Mesenchymal stem cell (in vitro differentiated cells and primary cell): Measurements from ENCODE around the gene SMARCA5.

Experiments
- DNase-seq: peaks from one replicate; pipeline ENCODE4 v3.0.0-alpha.2; 2013
- H2AFZ ChIP-seq: one replicate; pipeline ENCODE4 v1.6.1; 2013; ENCODE audit warnings: low read depth, mild to moderate bottlenecking, control low read depth, inconsistent platforms, low read length, moderate library complexity
- H2AK5ac ChIP-seq: 2 replicates; pipeline ENCODE4 v1.6.1; 2013; ENCODE audit warnings: low read length, moderate library complexity, mild to moderate bottlenecking, inconsistent platforms; ENCODE audit not compliant: severe bottlenecking
- H2BK120ac ChIP-seq: one replicate; pipeline ENCODE4 v1.6.1; 2013; ENCODE audit warnings: low read depth, mild to moderate bottlenecking, inconsistent platforms, low read length, moderate library complexity
- H2BK12ac ChIP-seq, 2 experiments: one replicate each; pipeline ENCODE4 v1.6.1; 2013; ENCODE audit warnings: inconsistent platforms in 2 of 2, low read length in 2 of 2, mild to moderate bottlenecking in 2 of 2, moderate library complexity in 2 of 2, control low read depth in 1 of 2
- H2BK15ac ChIP-seq: one replicate; pipeline ENCODE4 v1.6.1; 2013; ENCODE audit warnings: mild to moderate bottlenecking, low read depth, inconsistent platforms; ENCODE audit not compliant: poor library complexity, severe bottlenecking
- H2BK5ac ChIP-seq: 2 replicates; pipeline ENCODE4 v1.6.1; 2013; ENCODE audit warnings: low read depth, mild to moderate bottlenecking, low read length, control low read depth, inconsistent platforms; ENCODE audit not compliant: poor library complexity, severe bottlenecking
- H3K14ac ChIP-seq, 2 experiments: one replicate each; pipeline ENCODE4 v1.6.1; 2013; ENCODE audit warnings: inconsistent platforms in 2 of 2, low read length in 2 of 2, control low read depth in 1 of 2, mild to moderate bottlenecking in 1 of 2, moderate library complexity in 1 of 2
- H3K18ac ChIP-seq, 2 experiments: one replicate each; pipeline ENCODE4 v1.6.1; 2013; ENCODE audit warnings: inconsistent platforms in 2 of 2, low read length in 2 of 2, control low read depth in 1 of 2, low read depth in 1 of 2, mild to moderate bottlenecking in 1 of 2
- H3K23ac ChIP-seq, 2 experiments: one replicate each; pipeline ENCODE4 v1.6.1; 2013; ENCODE audit warnings: inconsistent platforms in 2 of 2, low read length in 2 of 2, mild to moderate bottlenecking in 2 of 2, moderate library complexity in 2 of 2, control low read depth in 1 of 2
- H3K27ac ChIP-seq: 2 replicates; pipeline ENCODE4 v1.5.1; 2013; ENCODE audit warnings: mild to moderate bottlenecking, moderate library complexity, low read length, control low read depth, inconsistent platforms; ENCODE audit not compliant: poor library complexity, severe bottlenecking
- H3K27me3 ChIP-seq, 2 experiments: 2 replicates each; pipeline versions ENCODE4 v1.6.1 to v1.7.0; 2013; ENCODE audit warnings: low read length in 2 of 2, mild to moderate bottlenecking in 2 of 2, moderate library complexity in 2 of 2, control low read depth in 1 of 2, inconsistent platforms in 1 of 2; ENCODE audit not compliant: control insufficient read depth in 1 of 2, insufficient read depth in 1 of 2
- H3K36me3 ChIP-seq, 2 experiments: 2 replicates each; pipeline versions ENCODE4 v1.6.1 to v1.7.0; 2013; ENCODE audit warnings: low read length in 2 of 2, control low read depth in 1 of 2, inconsistent platforms in 1 of 2, low read depth in 1 of 2, mild to moderate bottlenecking in 1 of 2; ENCODE audit not compliant: insufficient read depth in 2 of 2, control insufficient read depth in 1 of 2
- H3K4ac ChIP-seq, 2 experiments: one replicate each; pipeline ENCODE4 v1.6.1; 2013; ENCODE audit warnings: inconsistent platforms in 2 of 2, low read length in 2 of 2, mild to moderate bottlenecking in 2 of 2, moderate library complexity in 2 of 2, control low read depth in 1 of 2, low read depth in 1 of 2
- H3K4me1 ChIP-seq: 2 replicates; pipeline ENCODE4 v1.6.1; 2013; ENCODE audit warnings: low read depth, low read length, control low read depth; ENCODE audit not compliant: control insufficient read depth, insufficient read depth
- H3K4me2 ChIP-seq: 2 replicates; pipeline ENCODE4 v1.6.1; 2013; ENCODE audit warnings: low read length, mild to moderate bottlenecking, inconsistent platforms; ENCODE audit not compliant: poor library complexity, severe bottlenecking
- H3K4me3 ChIP-seq, 2 experiments: 2 replicates each; pipeline versions ENCODE4 v1.5.1 to v1.7.0; 2013; ENCODE audit warnings: low read length in 2 of 2, mild to moderate bottlenecking in 2 of 2, control low read depth in 1 of 2, low read depth in 1 of 2; ENCODE audit not compliant: insufficient read depth in 1 of 2
- H3K79me1 ChIP-seq: replicated peaks from 2 replicates; pipeline ENCODE4 v1.6.1; 2013; ENCODE audit warnings: mild to moderate bottlenecking, control low read depth, low read length, inconsistent platforms; ENCODE audit not compliant: poor library complexity, severe bottlenecking
- H3K9ac ChIP-seq: 2 replicates; pipeline ENCODE4 v1.7.0; 2013; ENCODE audit warnings: mild to moderate bottlenecking, low read length, moderate library complexity
- H3K9me3 ChIP-seq: 2 replicates; pipeline ENCODE4 v1.7.0; 2013; ENCODE audit warnings: mild to moderate bottlenecking, low read length; ENCODE audit not compliant: control insufficient read depth
- H4K8ac ChIP-seq: one replicate; pipeline ENCODE4 v1.6.1; 2013; ENCODE audit warnings: inconsistent platforms, mild to moderate bottlenecking, low read length, moderate library complexity
- H4K91ac ChIP-seq: one replicate; pipeline ENCODE4 v1.6.1; 2013; ENCODE audit warnings: mild to moderate bottlenecking, low read length, inconsistent platforms
- WGBS: methylation state at CpG from one replicate; pipeline ENCODE4 v1.1.7; 2013; ENCODE audit warnings: mixed read lengths; 5-methylcytosine and 5-hydroxymethylcytosine counted together

SMARCA5 gene

DNA sequence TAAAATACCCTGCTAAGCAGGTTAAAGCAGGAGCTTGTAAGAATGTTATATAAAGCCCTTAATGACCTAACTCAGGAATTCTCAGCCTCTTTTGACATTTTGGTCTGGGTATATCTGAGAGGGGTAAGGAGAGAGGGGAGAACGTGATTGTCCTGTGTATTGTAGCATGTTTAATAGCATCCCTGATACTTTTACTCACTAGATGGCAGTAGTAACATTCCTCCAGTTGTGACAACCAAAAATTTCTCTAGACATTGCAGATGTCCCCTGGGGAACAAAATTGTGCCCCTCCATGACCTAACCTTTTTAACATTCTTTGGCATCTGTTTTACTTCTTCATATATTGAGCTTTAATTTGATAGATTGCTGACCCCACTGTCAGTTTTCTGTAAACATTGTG is 17.9 kb downstream of the SMARCA5 start:
- Histone ChIP-seq H4K8ac (no peak overlapping the region), H3K18ac (no peak overlapping the region), H3K4me3 (no peak overlapping the region), H2BK5ac (no peak overlapping the region), H3K4me2 (no peak overlapping the region), H3K36me3 (peaks cover 16 to 98% of the 10 kb centered on the region in 2 experiments), H3K14ac (no peak overlapping the region), H2BK12ac (no peak overlapping the region), H3K27me3 (no peaks in the 10 kb centered on the region), H3K4ac (no peak overlapping the region), H2BK15ac (no peak overlapping the region), H3K9ac (no peak overlapping the region), H3K9me3 (no peaks in the 10 kb centered on the region), H2AK5ac (no peak overlapping the region), H3K79me1 (peaks cover 15% of the 10 kb centered on the region), H2BK120ac (no peak overlapping the region), H2AFZ (no peak overlapping the region), H4K91ac (no peak overlapping the region), H3K23ac (no peak overlapping the region), H3K4me1 (no peaks in the 10 kb centered on the region), H3K27ac (no peak overlapping the region)
- peak; percentile 26 for DNase-seq
- WGBS = no CpG with 5 or more reads among the region's 1 CpG

DNA sequence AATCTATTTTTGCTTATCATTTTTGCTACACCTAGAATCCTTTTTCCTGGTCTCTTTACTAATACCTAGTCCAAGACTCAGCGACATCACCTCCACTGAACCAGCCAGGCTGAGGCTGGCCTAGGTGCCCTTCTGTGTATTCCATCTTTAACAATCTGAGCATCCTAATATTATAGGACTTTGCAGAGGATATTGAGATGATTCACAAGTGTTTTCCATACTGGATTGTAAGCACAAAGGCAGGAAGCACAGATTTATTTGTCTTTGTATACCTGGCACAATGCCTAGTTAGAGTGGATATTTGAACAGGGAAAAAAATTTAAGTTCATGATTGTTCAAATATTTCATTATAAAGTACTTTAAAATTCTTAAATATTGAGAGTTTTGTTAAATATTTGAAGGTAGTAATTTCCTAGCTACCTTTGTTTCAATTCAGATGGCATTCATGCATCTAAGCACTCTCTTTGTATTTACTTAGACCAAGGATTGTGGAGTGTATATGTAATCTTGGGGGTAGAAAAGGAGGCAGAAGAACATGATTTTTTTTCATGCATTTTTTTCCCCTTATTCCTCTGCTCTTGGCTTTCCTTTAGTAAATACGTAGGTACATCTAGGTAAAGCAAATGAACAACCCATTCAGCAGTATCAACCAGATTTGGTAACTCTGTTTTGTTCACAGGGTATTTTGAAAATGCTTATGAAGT is 18.4 kb downstream of the SMARCA5 start:
- Histone ChIP-seq H2BK120ac (no peak overlapping the region), H3K18ac (no peak overlapping the region), H4K8ac (no peak overlapping the region), H3K9me3 (no peaks in the 10 kb centered on the region), H3K4me3 (no peak overlapping the region), H3K9ac (no peak overlapping the region), H3K4me1 (no peaks in the 10 kb centered on the region), H3K4ac (no peak overlapping the region), H2BK5ac (no peak overlapping the region), H3K27ac (no peak overlapping the region), H3K79me1 (peaks cover 12% of the 10 kb centered on the region), H3K4me2 (no peak overlapping the region), H3K27me3 (no peaks in the 10 kb centered on the region), H3K23ac (no peak overlapping the region), H2AFZ (no peak overlapping the region), H3K14ac (no peak overlapping the region), H4K91ac (no peak overlapping the region), H3K36me3 (peaks cover 13 to 98% of the 10 kb centered on the region in 2 experiments), H2AK5ac (no peak overlapping the region), H2BK12ac (no peak overlapping the region), H2BK15ac (no peak overlapping the region)
- no peak for DNase-seq
- 86% methylated on average over 1 of the region's 2 CpGs for WGBS

DNA sequence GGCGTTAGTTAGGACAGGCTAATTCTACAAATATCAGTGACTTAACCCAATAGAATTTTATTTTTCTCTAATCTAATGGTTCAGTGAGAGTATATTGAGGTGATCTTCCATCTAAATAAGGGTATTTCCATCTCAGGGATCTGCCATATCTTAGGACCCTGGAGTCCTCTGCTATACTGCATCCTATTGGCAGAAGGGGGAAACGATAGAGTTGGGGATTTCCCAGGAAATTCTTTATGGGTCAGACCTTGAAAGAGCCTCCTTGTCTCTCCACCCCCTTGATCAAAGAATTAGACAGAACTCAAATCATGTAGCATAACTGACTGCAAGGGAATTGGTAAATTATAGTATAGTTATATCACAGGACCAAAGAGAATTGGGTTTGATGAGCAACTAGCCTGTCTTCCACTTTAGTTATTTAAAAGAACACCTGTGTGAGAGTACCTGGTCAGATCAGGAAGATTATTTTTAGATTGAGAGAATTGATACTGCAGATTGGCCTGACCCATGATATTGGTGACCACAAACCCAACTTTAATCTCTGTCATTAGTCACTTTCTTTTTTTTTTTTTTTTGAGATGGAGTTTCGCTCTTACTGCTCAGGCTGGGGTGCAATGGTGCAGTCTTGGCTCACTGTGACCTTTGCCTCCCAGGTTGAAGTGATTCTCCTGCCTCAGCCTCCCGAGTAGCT is 25.6 kb downstream of the SMARCA5 start:
- no peak overlapping the region for H3K27ac ChIP-seq
- no peak overlapping the region for H3K4ac ChIP-seq
- H3K23ac ChIP-seq = no peak overlapping the region
- no peaks in the 10 kb centered on the region for H3K27me3 ChIP-seq
- no peak overlapping the region for H3K4me3 ChIP-seq
- no peak overlapping the region for H2BK120ac ChIP-seq
- no peak overlapping the region for H2BK15ac ChIP-seq
- no peak overlapping the region for H3K14ac ChIP-seq
- no peak overlapping the region for H3K9ac ChIP-seq
- no peak overlapping the region for H2AK5ac ChIP-seq
- peaks cover 5 to 97% of the 10 kb centered on the region in 2 experiments for H3K36me3 ChIP-seq
- DNase-seq = no peak
- H2BK5ac ChIP-seq = no peak overlapping the region
- WGBS = no CpG with 5 or more reads among the region's 4 CpGs
- H3K4me1 ChIP-seq = no peaks in the 10 kb centered on the region
- H3K79me1 ChIP-seq = peaks cover 6% of the 10 kb centered on the region
- no peak overlapping the region for H2AFZ ChIP-seq
- H4K91ac ChIP-seq = no peak overlapping the region
- no peak overlapping the region for H3K18ac ChIP-seq
- H3K4me2 ChIP-seq = no peak overlapping the region
- H3K9me3 ChIP-seq = no peaks in the 10 kb centered on the region
- no peak overlapping the region for H4K8ac ChIP-seq
- no peak overlapping the region for H2BK12ac ChIP-seq

DNA sequence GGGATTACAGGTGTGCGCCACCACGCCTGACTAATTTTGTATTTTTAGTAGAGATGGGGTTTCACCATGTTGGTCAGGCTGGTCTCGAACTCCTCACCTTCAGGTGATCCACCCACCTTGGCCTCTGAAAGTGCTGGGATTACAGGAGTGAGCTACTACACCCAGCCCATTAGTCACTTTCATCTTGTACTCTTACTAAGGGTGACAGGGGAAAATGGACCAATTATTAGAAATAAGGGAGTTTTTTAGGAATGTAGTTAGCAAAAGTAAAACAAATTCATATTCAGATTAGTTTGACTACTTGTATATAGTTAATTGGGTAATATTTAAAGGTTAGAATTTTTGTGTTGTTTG is 26.1 kb downstream of the SMARCA5 start:
- no CpG with 5 or more reads among the region's 3 CpGs for WGBS
- no peak overlapping the region for H2BK12ac ChIP-seq
- H3K4me2 ChIP-seq = no peak overlapping the region
- no peaks in the 10 kb centered on the region for H3K9me3 ChIP-seq
- no peak overlapping the region for H4K8ac ChIP-seq
- no peak overlapping the region for H2AK5ac ChIP-seq
- no peak for DNase-seq
- no peak overlapping the region for H2BK120ac ChIP-seq
- no peak overlapping the region for H2BK5ac ChIP-seq
- peaks cover 5 to 97% of the 10 kb centered on the region in 2 experiments for H3K36me3 ChIP-seq
- no peak overlapping the region for H3K9ac ChIP-seq
- peaks cover 7% of the 10 kb centered on the region for H3K79me1 ChIP-seq
- H3K14ac ChIP-seq = no peak overlapping the region
- H3K4ac ChIP-seq = no peak overlapping the region
- no peak overlapping the region for H3K18ac ChIP-seq
- H3K23ac ChIP-seq = no peak overlapping the region
- H3K4me1 ChIP-seq = no peaks in the 10 kb centered on the region
- H3K4me3 ChIP-seq = no peak overlapping the region
- H3K27me3 ChIP-seq = no peaks in the 10 kb centered on the region
- H3K27ac ChIP-seq = no peak overlapping the region
- no peak overlapping the region for H4K91ac ChIP-seq
- H2BK15ac ChIP-seq = no peak overlapping the region
- H2AFZ ChIP-seq = no peak overlapping the region
